HEK293 (cell line): ENCODE data around the gene GTF2A1L.

Experiments used
- MYNN ChIP-seq: fragments of 450-650 bp; formaldehyde crosslinking; IDR thresholded peaks from 2 replicates; pipeline ENCODE4 v1.5.1; 2016; ENCODE audit warnings: missing biosample characterization, missing genetic modification characterization, borderline replicate concordance
- YY1 ChIP-seq: fragments of 450-650 bp; formaldehyde crosslinking; IDR thresholded peaks from 2 replicates; pipeline ENCODE4 v1.5.1; 2018; ENCODE audit warnings: missing biosample characterization, missing genetic modification characterization
- ZBTB1 ChIP-seq: fragments of 450-650 bp; formaldehyde crosslinking; IDR thresholded peaks from 2 replicates; pipeline ENCODE4 v1.5.1; 2016; ENCODE audit warnings: missing biosample characterization, missing genetic modification characterization
- ZNF274 ChIP-seq, 2 experiments: fragments of 200-500 bp in 1 of 2; fragments of 450-650 bp in 1 of 2; sonication (Bioruptor generic) in 1 of 2; formaldehyde crosslinking in 1 of 2; IDR thresholded peaks; 2 replicates each; pipeline versions ENCODE4 v1.5.1 to v1.6.1; 2014 to 2016; ENCODE audit warnings: borderline replicate concordance in 1 of 2, inconsistent platforms in 1 of 2, low read length in 1 of 2, missing biosample characterization in 1 of 2, missing genetic modification characterization in 1 of 2
- ZNF292 ChIP-seq: fragments of 450-650 bp; formaldehyde crosslinking; IDR thresholded peaks from 2 replicates; pipeline ENCODE4 v1.5.1; 2016; ENCODE audit warnings: low read depth, missing biosample characterization, missing genetic modification characterization, borderline replicate concordance
- ZNF311 ChIP-seq: fragments of 450-650 bp; formaldehyde crosslinking; IDR thresholded peaks from 2 replicates; pipeline ENCODE4 v1.5.1; 2017; ENCODE audit warnings: missing biosample characterization, missing genetic modification characterization, borderline replicate concordance
- ZNF560 ChIP-seq: fragments of 450-650 bp; formaldehyde crosslinking; IDR thresholded peaks from 2 replicates; pipeline ENCODE4 v1.5.1; 2017; ENCODE audit warnings: missing biosample characterization, missing genetic modification characterization, borderline replicate concordance
- ZNF777 ChIP-seq: fragments of 450-650 bp; formaldehyde crosslinking; IDR thresholded peaks from 2 replicates; pipeline ENCODE4 v1.5.1; 2017; ENCODE audit warnings: missing biosample characterization, missing genetic modification characterization, borderline replicate concordance
- TF ChIP-seq, protein P1 (sequence below): fragments of 450-650 bp; formaldehyde crosslinking; IDR thresholded peaks from 2 replicates; pipeline ENCODE4 v1.5.1; 2016; ENCODE audit warnings: missing biosample characterization, missing genetic modification characterization
- TF ChIP-seq, protein P2 (sequence below): fragments of 450-650 bp; formaldehyde crosslinking; IDR thresholded peaks from 2 replicates; pipeline ENCODE4 v1.5.1; 2016; ENCODE audit warnings: missing biosample characterization, missing genetic modification characterization
- TF ChIP-seq, protein P3 (sequence below): fragments of 450-650 bp; formaldehyde crosslinking; IDR thresholded peaks from 2 replicates; pipeline ENCODE4 v1.5.1; 2017; ENCODE audit warnings: missing biosample characterization, mild to moderate bottlenecking, missing genetic modification characterization, moderate library complexity
- TF ChIP-seq, protein P4 (sequence below): fragments of 450-650 bp; formaldehyde crosslinking; IDR thresholded peaks from 2 replicates; pipeline ENCODE4 v1.5.1; 2016; ENCODE audit warnings: missing biosample characterization, missing genetic modification characterization

DNA sequence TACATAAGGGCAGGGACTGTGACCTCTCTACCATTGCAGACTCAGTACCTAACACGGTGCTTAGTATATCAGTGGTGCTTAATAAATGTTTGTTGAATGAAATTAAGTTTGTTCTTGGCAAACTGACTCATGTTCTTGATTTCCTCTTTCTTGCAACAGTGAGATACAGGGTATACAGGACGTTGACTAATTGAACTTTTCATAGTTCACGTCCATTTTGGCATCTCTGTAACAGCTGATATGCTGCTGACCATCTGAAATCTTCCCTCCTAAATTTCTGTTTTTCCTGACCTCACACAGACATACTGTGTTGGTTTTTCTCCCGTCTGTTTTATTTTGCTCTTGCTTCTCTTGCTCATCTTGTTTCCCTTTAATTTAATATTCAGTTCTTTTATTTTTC lies 93.7 kb downstream of the GTF2A1L start:
- TF ChIP-seq, protein P1, sequence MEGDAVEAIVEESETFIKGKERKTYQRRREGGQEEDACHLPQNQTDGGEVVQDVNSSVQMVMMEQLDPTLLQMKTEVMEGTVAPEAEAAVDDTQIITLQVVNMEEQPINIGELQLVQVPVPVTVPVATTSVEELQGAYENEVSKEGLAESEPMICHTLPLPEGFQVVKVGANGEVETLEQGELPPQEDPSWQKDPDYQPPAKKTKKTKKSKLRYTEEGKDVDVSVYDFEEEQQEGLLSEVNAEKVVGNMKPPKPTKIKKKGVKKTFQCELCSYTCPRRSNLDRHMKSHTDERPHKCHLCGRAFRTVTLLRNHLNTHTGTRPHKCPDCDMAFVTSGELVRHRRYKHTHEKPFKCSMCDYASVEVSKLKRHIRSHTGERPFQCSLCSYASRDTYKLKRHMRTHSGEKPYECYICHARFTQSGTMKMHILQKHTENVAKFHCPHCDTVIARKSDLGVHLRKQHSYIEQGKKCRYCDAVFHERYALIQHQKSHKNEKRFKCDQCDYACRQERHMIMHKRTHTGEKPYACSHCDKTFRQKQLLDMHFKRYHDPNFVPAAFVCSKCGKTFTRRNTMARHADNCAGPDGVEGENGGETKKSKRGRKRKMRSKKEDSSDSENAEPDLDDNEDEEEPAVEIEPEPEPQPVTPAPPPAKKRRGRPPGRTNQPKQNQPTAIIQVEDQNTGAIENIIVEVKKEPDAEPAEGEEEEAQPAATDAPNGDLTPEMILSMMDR (tag by site-specific recombination): no peak
- TF ChIP-seq ZNF311 (tag by site-specific recombination): no peak
- TF ChIP-seq ZNF777 (tag by site-specific recombination): no peak
- TF ChIP-seq ZNF560 (tag by site-specific recombination): no peak
- TF ChIP-seq, protein P2, sequence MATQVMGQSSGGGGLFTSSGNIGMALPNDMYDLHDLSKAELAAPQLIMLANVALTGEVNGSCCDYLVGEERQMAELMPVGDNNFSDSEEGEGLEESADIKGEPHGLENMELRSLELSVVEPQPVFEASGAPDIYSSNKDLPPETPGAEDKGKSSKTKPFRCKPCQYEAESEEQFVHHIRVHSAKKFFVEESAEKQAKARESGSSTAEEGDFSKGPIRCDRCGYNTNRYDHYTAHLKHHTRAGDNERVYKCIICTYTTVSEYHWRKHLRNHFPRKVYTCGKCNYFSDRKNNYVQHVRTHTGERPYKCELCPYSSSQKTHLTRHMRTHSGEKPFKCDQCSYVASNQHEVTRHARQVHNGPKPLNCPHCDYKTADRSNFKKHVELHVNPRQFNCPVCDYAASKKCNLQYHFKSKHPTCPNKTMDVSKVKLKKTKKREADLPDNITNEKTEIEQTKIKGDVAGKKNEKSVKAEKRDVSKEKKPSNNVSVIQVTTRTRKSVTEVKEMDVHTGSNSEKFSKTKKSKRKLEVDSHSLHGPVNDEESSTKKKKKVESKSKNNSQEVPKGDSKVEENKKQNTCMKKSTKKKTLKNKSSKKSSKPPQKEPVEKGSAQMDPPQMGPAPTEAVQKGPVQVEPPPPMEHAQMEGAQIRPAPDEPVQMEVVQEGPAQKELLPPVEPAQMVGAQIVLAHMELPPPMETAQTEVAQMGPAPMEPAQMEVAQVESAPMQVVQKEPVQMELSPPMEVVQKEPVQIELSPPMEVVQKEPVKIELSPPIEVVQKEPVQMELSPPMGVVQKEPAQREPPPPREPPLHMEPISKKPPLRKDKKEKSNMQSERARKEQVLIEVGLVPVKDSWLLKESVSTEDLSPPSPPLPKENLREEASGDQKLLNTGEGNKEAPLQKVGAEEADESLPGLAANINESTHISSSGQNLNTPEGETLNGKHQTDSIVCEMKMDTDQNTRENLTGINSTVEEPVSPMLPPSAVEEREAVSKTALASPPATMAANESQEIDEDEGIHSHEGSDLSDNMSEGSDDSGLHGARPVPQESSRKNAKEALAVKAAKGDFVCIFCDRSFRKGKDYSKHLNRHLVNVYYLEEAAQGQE (tag by site-specific recombination): no peak
- no peak for TF ChIP-seq ZNF292 (tag by site-specific recombination)
- TF ChIP-seq YY1 (tag by site-specific recombination): no peak
- TF ChIP-seq, protein P3, sequence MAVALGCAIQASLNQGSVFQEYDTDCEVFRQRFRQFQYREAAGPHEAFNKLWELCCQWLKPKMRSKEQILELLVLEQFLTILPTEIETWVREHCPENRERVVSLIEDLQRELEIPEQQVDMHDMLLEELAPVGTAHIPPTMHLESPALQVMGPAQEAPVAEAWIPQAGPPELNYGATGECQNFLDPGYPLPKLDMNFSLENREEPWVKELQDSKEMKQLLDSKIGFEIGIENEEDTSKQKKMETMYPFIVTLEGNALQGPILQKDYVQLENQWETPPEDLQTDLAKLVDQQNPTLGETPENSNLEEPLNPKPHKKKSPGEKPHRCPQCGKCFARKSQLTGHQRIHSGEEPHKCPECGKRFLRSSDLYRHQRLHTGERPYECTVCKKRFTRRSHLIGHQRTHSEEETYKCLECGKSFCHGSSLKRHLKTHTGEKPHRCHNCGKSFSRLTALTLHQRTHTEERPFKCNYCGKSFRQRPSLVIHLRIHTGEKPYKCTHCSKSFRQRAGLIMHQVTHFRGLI (tag by site-specific recombination): no peak
- no peak for TF ChIP-seq MYNN
- TF ChIP-seq ZNF274 (IDR thresholded peaks at IDR 0.05; ENCODE audit: low read length): no peak
- no peak for TF ChIP-seq ZNF274 (tag by site-specific recombination; IDR thresholded peaks at IDR 0.05; ENCODE audit: borderline replicate concordance)
- TF ChIP-seq, protein P4, sequence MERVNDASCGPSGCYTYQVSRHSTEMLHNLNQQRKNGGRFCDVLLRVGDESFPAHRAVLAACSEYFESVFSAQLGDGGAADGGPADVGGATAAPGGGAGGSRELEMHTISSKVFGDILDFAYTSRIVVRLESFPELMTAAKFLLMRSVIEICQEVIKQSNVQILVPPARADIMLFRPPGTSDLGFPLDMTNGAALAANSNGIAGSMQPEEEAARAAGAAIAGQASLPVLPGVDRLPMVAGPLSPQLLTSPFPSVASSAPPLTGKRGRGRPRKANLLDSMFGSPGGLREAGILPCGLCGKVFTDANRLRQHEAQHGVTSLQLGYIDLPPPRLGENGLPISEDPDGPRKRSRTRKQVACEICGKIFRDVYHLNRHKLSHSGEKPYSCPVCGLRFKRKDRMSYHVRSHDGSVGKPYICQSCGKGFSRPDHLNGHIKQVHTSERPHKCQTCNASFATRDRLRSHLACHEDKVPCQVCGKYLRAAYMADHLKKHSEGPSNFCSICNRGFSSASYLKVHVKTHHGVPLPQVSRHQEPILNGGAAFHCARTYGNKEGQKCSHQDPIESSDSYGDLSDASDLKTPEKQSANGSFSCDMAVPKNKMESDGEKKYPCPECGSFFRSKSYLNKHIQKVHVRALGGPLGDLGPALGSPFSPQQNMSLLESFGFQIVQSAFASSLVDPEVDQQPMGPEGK (tag by site-specific recombination): no peak
- TF ChIP-seq ZBTB1 (tag by site-specific recombination): no peak
